AG04449 (cell line): ENCODE measurements around the gene FCAR.
"Not testable (repeated sequence)": the region's sequence is repeated elsewhere in the genome, so short reads cannot be mapped to it uniquely, and the experiment has no call there.

Experiments used
- CTCF ChIA-PET: fragments of 350-600 bp; formaldehyde crosslinking; extraction: SDS; loops from one replicate; lab custom pipeline; 2021; ENCODE audit warnings: antibody characterized with exemption; lab: Yijun Ruan, JAX
- POLR2A ChIA-PET: fragments of 400-600, 350-600 bp; formaldehyde crosslinking; extraction: SDS; loops from one replicate; lab custom pipeline; 2020; ENCODE audit warnings: antibody characterized with exemption, inconsistent platforms; lab: Yijun Ruan, JAX
- DNase-seq: peaks from one replicate; pipeline ENCODE4 v3.0.0-alpha.2; 2010; ENCODE audit warnings: low read depth, low spot score
- H3K4me3 ChIP-seq: 2 replicates; pipeline ENCODE4 v1.5.1; 2011; ENCODE audit warnings: low read depth, mild to moderate bottlenecking, control low read depth, low read length
- TF ChIP-seq, protein P1 (sequence below): IDR thresholded peaks from one replicate; pipeline ENCODE4 v1.5.1; 2011; ENCODE audit warnings: mild to moderate bottlenecking, moderate library complexity, low read length, control low read depth, inconsistent platforms; ENCODE audit not compliant: insufficient read depth; ENCODE audit errors: missing control alignments

The FCAR gene

DNA sequence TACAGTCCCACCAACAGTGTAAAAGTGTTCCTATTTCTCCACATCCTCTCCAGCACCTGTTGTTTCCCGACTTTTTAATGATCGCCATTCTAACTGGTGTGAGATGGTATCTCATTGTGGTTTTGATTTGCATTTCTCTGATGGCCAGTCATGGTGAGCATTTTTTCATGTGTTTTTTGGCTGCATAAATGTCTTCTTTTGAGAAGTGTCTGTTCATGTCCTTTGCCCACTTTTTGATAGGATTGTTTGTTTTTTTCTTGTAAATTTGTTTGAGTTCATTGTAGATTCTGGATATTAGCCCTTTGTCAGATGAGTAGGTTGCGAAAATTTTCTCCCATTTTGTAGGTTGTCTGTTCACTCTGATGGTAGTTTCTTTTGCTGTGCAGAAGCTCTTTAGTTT lies 10.6 kb upstream of the FCAR start:
- POLR2A ChIA-PET, DNase-seq, CTCF ChIA-PET, H3K4me3 ChIP-seq: not testable (repeated sequence)

DNA sequence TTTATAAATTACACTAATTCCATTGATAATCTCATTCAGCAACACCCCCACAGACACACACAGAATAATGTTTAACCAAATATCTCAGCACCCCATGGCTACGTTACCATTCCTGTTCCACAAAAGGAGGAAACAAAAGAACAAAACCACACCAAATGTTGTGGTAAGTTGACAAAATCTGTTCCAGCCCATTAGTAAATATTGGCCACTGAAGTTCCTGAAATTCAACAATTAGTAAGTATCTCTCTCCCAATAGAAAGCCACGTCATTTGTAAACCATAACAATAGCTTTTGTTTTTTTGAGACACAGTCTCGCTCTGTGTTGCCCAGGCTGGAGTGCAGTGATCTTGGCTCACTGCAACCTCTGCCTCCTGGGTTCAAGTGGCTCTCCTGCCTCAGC lies 2.3 kb upstream of the FCAR start:
- POLR2A ChIA-PET, result no interaction called here
- TF ChIP-seq, protein P1, sequence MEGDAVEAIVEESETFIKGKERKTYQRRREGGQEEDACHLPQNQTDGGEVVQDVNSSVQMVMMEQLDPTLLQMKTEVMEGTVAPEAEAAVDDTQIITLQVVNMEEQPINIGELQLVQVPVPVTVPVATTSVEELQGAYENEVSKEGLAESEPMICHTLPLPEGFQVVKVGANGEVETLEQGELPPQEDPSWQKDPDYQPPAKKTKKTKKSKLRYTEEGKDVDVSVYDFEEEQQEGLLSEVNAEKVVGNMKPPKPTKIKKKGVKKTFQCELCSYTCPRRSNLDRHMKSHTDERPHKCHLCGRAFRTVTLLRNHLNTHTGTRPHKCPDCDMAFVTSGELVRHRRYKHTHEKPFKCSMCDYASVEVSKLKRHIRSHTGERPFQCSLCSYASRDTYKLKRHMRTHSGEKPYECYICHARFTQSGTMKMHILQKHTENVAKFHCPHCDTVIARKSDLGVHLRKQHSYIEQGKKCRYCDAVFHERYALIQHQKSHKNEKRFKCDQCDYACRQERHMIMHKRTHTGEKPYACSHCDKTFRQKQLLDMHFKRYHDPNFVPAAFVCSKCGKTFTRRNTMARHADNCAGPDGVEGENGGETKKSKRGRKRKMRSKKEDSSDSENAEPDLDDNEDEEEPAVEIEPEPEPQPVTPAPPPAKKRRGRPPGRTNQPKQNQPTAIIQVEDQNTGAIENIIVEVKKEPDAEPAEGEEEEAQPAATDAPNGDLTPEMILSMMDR, result no peak
- CTCF ChIA-PET, result no interaction called here

GRCh38 chr19:54875506-54875905 lies 1.5 kb downstream of the FCAR start:
- POLR2A ChIA-PET, result no interaction called here
- TF ChIP-seq, protein P1, result no peak
- CTCF ChIA-PET, result no interaction called here
- no peak overlapping the region for H3K4me3 ChIP-seq
- no peak for DNase-seq

More for the DNA sequence above, 2.3 kb upstream of the FCAR start:
- no peak overlapping the region for H3K4me3 ChIP-seq
- DNase-seq, result no peak

DNA sequence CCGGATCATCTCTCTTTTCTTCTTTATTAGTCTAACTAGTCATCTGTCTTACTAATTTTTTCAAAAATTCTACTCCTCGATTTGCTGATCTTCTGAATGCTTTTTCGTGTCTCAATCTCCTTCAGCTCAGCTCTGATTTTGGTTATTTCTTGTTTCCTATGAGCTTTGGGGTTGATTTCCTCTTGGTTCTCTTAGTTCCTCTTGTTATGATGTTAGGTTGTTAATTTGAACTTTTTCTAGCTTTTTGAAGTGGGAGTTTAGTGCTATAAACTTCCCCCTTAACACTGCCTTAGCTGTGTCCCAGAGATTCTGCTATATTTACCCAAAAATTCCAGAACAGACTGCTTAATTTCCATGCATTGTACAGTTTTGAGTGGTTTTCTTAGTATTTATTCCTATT lies 3.4 kb downstream of the FCAR start:
- no peak overlapping the region for H3K4me3 ChIP-seq
- TF ChIP-seq, protein P1, result no peak
- ChIA-PET CTCF (no interaction called here), POLR2A (no interaction called here)
- no peak for DNase-seq

GRCh38 chr19:54881884-54882283 lies 7.8 kb downstream of the FCAR start:
- no peak overlapping the region for H3K4me3 ChIP-seq
- ChIA-PET POLR2A (no interaction called here), CTCF (no interaction called here)
- DNase-seq, result no peak
- TF ChIP-seq, protein P1, result no peak

GRCh38 chr19:54882758-54883157 lies 8.7 kb downstream of the FCAR start:
- DNase-seq, result no peak
- no peak overlapping the region for H3K4me3 ChIP-seq
- POLR2A ChIA-PET, result no interaction called here
- TF ChIP-seq, protein P1, result no peak
- CTCF ChIA-PET, result no interaction called here

DNA sequence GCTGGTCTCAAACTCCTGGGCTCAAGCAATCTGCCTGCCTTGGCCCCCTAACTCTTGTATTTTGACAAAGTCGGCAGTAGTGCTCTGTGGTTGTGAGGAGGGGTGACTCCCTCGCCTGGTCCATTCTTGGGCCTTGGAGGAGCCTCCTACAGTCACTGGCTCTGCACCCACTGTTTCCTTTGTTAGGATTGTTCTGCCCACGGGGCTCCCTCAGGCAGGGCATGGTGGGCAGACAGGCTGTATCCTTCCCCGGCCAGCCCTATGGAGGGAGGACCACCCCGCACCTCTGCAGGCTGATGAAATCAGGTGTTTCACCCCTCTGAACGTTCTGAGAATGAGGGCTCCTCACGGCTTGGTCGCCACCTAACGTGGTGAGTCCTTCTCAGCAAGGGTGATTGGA lies 9.2 kb downstream of the FCAR start:
- ChIA-PET POLR2A (no interaction called here), CTCF (no interaction called here)
- DNase-seq, result no peak
- H3K4me3 ChIP-seq, result no peak overlapping the region
- TF ChIP-seq, protein P1, result no peak
